Fibroblast of lung (primary cell): ENCODE results near the gene NRARP. TPM values are rescaled to one million over a fixed set of nuclear protein-coding genes. Genes with fewer than 3 reads are reported as not detected.

Source experiments
- DNase-seq, 2 donors: peaks; one replicate each; pipeline versions ENCODE4 v3.0.0 to v3.0.0-alpha.2; 2010; ENCODE audit warnings: low read depth in 2 of 2
- H2AFZ ChIP-seq: 2 replicates; pipeline ENCODE4 v1.5.1; 2012; ENCODE audit warnings: low read length, control low read depth, inconsistent platforms
- H3K27ac ChIP-seq: 2 replicates; pipeline ENCODE4 v1.5.1; 2011; ENCODE audit warnings: low read length, control low read depth; ENCODE audit not compliant: insufficient read depth
- H3K27me3 ChIP-seq: 2 replicates; pipeline ENCODE4 v1.5.1; 2011; ENCODE audit warnings: mild to moderate bottlenecking, low read length; ENCODE audit not compliant: control insufficient read depth, insufficient read depth
- H3K36me3 ChIP-seq: 2 replicates; pipeline ENCODE4 v1.5.1; 2011; ENCODE audit warnings: low read length; ENCODE audit not compliant: control insufficient read depth, insufficient read depth
- H3K4me1 ChIP-seq: 2 replicates; pipeline ENCODE4 v1.5.1; 2011; ENCODE audit warnings: low read length; ENCODE audit not compliant: control insufficient read depth, insufficient read depth; ENCODE audit errors: extremely low read depth
- H3K4me2 ChIP-seq: 2 replicates; pipeline ENCODE4 v1.5.1; 2011; ENCODE audit warnings: low read length, control low read depth; ENCODE audit not compliant: insufficient read depth; ENCODE audit errors: extremely low read depth
- H3K4me3 ChIP-seq, 4 experiments: fragments of 200-600 bp in 1 of 4; sonication (generic) in 1 of 4; replicated peaks in 1 of 4; 2 replicates each; pipeline ENCODE4 v1.5.1; 2011 to 2016; ENCODE audit warnings: low read length in 4 of 4, low read depth in 3 of 4, mild to moderate bottlenecking in 3 of 4, control low read depth in 2 of 4, inconsistent platforms in 1 of 4, mixed read lengths in 1 of 4; ENCODE audit not compliant: insufficient read depth in 1 of 4; ENCODE audit errors: control extremely low read depth in 1 of 4
- H3K79me2 ChIP-seq: 2 replicates; pipeline ENCODE4 v1.5.1; 2012; ENCODE audit warnings: mild to moderate bottlenecking, low read length, inconsistent platforms; ENCODE audit not compliant: control insufficient read depth, insufficient read depth
- H3K9ac ChIP-seq: 2 replicates; pipeline ENCODE4 v1.5.1; 2011; ENCODE audit warnings: mild to moderate bottlenecking, low read length, control low read depth; ENCODE audit not compliant: insufficient read depth
- H3K9me3 ChIP-seq: 2 replicates; pipeline ENCODE4 v1.5.1; 2012; ENCODE audit warnings: low read depth, low read length; ENCODE audit not compliant: control insufficient read depth, insufficient read depth
- H4K20me1 ChIP-seq: 2 replicates; pipeline ENCODE4 v1.5.1; 2011; ENCODE audit warnings: low read length; ENCODE audit not compliant: control insufficient read depth, insufficient read depth; ENCODE audit errors: extremely low read depth
- EZH2 ChIP-seq: IDR thresholded peaks from 2 replicates; pipeline ENCODE4 v1.5.1; 2012; ENCODE audit warnings: low read length, control low read depth, mild to moderate bottlenecking; ENCODE audit errors: missing control alignments
- polyA plus RNA-seq, 2 donors: library from polyadenylated mRNA; depleted of rRNA in 1 of 2; stranded (reverse) in 1 of 2; unstranded in 1 of 2; fragments of >200 nt; gene quantifications; 2 replicates each; pipeline ENCODE4 v1.2.1, GENCODE V29; 2011 to 2012; ENCODE audit warnings: missing spikeins in 1 of 2
- total RNA-seq: library from RNA; depleted of rRNA; stranded (reverse); fragments of >200 nt; gene quantifications from 2 replicates; pipeline ENCODE4 v1.2.1, GENCODE V29; 2014
- TF ChIP-seq, protein P1 (sequence below), 2 donors: IDR thresholded peaks in 1 of 2; conservative IDR thresholded peaks in 1 of 2; 1 replicate in 1 of 2; 2 replicates in 1 of 2; pipeline ENCODE4 v1.5.1; 2011 to 2012; ENCODE audit warnings: low read length in 2 of 2, control low read depth in 1 of 2, inconsistent platforms in 1 of 2, low read depth in 1 of 2, mild to moderate bottlenecking in 1 of 2

Gene NRARP
- total and polyA plus RNA-seq, 2 donors (not counting 1 experiment from before 2014, with no cell fraction given), result 0.07 TPM; not detected in 1

DNA sequence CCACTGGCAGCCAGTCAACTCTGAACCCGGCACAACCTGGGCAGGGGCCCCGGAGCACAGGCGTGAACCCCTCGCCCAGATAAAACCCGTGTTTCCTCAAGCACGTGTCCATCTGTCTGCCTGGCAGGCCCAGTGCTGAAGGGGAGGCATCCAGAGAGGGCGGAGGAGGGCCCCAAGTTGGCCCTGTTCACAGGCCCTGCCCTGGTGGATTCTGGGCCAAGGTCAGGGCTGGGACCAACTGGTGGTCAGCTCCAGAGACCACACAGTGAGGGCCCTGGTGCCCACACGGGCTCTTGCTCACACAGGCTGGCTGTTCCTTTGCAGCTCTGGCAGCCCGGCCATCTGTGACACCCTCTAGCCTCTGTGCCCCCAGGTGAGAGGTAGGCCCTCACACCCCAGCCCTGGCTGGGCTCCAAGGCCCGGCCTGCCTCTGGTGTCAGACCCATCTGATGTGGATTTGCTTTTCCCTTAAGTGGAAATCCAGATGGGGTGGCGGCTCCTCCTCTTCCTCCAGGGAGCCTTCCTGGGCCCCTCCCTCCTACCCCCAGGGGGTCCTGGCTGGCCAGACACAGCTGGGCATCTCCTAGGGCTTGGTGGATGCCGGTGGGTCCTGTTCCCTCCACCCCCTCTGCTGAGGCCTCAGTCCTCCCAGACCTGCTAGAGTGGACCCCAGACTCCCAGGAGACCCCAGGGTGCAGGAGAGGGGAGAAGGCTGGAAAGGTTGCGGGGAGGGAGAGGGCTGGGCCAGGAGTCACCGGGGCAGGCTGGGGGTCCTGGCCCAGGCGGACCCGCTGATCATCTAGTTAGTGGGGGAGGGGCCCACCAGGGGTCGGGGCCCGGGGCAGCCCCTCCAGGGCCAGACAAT is 51.5 kb downstream of the NRARP start:
- H3K9ac ChIP-seq, result no peak overlapping the region
- no peaks in the 10 kb centered on the region for H3K9me3 ChIP-seq
- no peaks in the 10 kb centered on the region for H3K27me3 ChIP-seq
- DNase-seq, result no peak
- H3K4me1 ChIP-seq, result no peaks in the 10 kb centered on the region
- H3K36me3 ChIP-seq, result no peaks in the 10 kb centered on the region
- TF ChIP-seq EZH2, result no peak
- TF ChIP-seq, protein P1, sequence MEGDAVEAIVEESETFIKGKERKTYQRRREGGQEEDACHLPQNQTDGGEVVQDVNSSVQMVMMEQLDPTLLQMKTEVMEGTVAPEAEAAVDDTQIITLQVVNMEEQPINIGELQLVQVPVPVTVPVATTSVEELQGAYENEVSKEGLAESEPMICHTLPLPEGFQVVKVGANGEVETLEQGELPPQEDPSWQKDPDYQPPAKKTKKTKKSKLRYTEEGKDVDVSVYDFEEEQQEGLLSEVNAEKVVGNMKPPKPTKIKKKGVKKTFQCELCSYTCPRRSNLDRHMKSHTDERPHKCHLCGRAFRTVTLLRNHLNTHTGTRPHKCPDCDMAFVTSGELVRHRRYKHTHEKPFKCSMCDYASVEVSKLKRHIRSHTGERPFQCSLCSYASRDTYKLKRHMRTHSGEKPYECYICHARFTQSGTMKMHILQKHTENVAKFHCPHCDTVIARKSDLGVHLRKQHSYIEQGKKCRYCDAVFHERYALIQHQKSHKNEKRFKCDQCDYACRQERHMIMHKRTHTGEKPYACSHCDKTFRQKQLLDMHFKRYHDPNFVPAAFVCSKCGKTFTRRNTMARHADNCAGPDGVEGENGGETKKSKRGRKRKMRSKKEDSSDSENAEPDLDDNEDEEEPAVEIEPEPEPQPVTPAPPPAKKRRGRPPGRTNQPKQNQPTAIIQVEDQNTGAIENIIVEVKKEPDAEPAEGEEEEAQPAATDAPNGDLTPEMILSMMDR (conservative IDR thresholded peaks at IDR 0.05 in 1 of 2, IDR thresholded peaks at IDR 0.05 in 1 of 2; ENCODE audit: low read depth in 1 of 2, low read length in 2 of 2), result no peak
- no peak overlapping the region for H3K4me2 ChIP-seq
- no peak overlapping the region for H3K27ac ChIP-seq
- no peak overlapping the region for H3K4me3 ChIP-seq
- peaks cover 3% of the 10 kb centered on the region for H3K79me2 ChIP-seq
- no peak overlapping the region for H2AFZ ChIP-seq
- H4K20me1 ChIP-seq, result no peaks in the 10 kb centered on the region

Other genes with a start within 250 kb of the NRARP start
- under 0.01 TPM in 2 replicates for gene ENTPD2, start 248.2 kb downstream of the NRARP start, total RNA-seq
- not detected in 2 replicates for gene ENTPD2, start 248.2 kb downstream of the NRARP start, polyA plus RNA-seq
- 0.26 and 2.8 TPM in 2 replicates for gene SAPCD2, start 231.7 kb downstream of the NRARP start, total RNA-seq
- gene SAPCD2, start 231.7 kb downstream of the NRARP start, polyA plus RNA-seq, result 0.85 and 2.7 TPM in 2 replicates
- 15.7 and 21.1 TPM in 2 replicates for gene UAP1L1, start 224.8 kb downstream of the NRARP start, total RNA-seq
- 16.4 and 17.9 TPM in 2 replicates for gene UAP1L1, start 224.8 kb downstream of the NRARP start, polyA plus RNA-seq
- gene MAN1B1, start 215.3 kb downstream of the NRARP start, total RNA-seq, result 63.2 and 96.6 TPM in 2 replicates
- gene MAN1B1, start 215.3 kb downstream of the NRARP start, polyA plus RNA-seq, result 43.0 and 45.5 TPM in 2 replicates
- gene DPP7, start 187.5 kb downstream of the NRARP start, total RNA-seq, result 93.0 and 126 TPM in 2 replicates
- 28.6 and 44.3 TPM in 2 replicates for gene DPP7, start 187.5 kb downstream of the NRARP start, polyA plus RNA-seq
- gene GRIN1, start 163.1 kb downstream of the NRARP start, total RNA-seq, result under 0.01 TPM in 1 of 2 replicates, not detected in the other
- gene GRIN1, start 163.1 kb downstream of the NRARP start, polyA plus RNA-seq, result 0.06 and 0.08 TPM in 2 replicates
- gene LRRC26, start 132.2 kb downstream of the NRARP start, total RNA-seq, result not detected in 2 replicates
- gene LRRC26, start 132.2 kb downstream of the NRARP start, polyA plus RNA-seq, result not detected in 2 replicates
- not detected in 2 replicates for gene TMEM210, start 130.2 kb downstream of the NRARP start, total RNA-seq
- not detected in 2 replicates for gene TMEM210, start 130.2 kb downstream of the NRARP start, polyA plus RNA-seq
- gene ANAPC2, start 113.7 kb downstream of the NRARP start, total RNA-seq, result 15.9 and 18.0 TPM in 2 replicates
- gene ANAPC2, start 113.7 kb downstream of the NRARP start, polyA plus RNA-seq, result 9.1 and 12.3 TPM in 2 replicates
- 56.3 and 58.3 TPM in 2 replicates for gene SSNA1, start 113.6 kb downstream of the NRARP start, total RNA-seq
- gene SSNA1, start 113.6 kb downstream of the NRARP start, polyA plus RNA-seq, result 37.7 and 51.2 TPM in 2 replicates
- 5.1 and 5.8 TPM in 2 replicates for gene TPRN, start 101.5 kb downstream of the NRARP start, total RNA-seq
- gene TPRN, start 101.5 kb downstream of the NRARP start, polyA plus RNA-seq, result 1.6 and 2.3 TPM in 2 replicates
- 36.2 and 36.3 TPM in 2 replicates for gene TMEM203, start 96.6 kb downstream of the NRARP start, total RNA-seq
- gene TMEM203, start 96.6 kb downstream of the NRARP start, polyA plus RNA-seq, result 38.6 and 44.9 TPM in 2 replicates
- gene NDOR1, start 96.6 kb downstream of the NRARP start, total RNA-seq, result 2.6 and 3.1 TPM in 2 replicates
- gene NDOR1, start 96.6 kb downstream of the NRARP start, polyA plus RNA-seq, result 2.4 and 5.6 TPM in 2 replicates
- gene RNF208, start 80.0 kb downstream of the NRARP start, total RNA-seq, result 0.26 and 0.33 TPM in 2 replicates
- gene RNF208, start 80.0 kb downstream of the NRARP start, polyA plus RNA-seq, result 0.14 and 0.34 TPM in 2 replicates
- 0.51 and 0.66 TPM in 2 replicates for gene CYSRT1, start 77.1 kb downstream of the NRARP start, total RNA-seq
- 0.19 and 0.25 TPM in 2 replicates for gene CYSRT1, start 77.1 kb downstream of the NRARP start, polyA plus RNA-seq
- under 0.01 TPM in 1 of 2 replicates, not detected in the other for gene RNF224, start 74.8 kb downstream of the NRARP start, total RNA-seq
- not detected in 2 replicates for gene RNF224, start 74.8 kb downstream of the NRARP start, polyA plus RNA-seq
- not detected in 2 replicates for gene SLC34A3, start 71.4 kb downstream of the NRARP start, total RNA-seq
- gene SLC34A3, start 71.4 kb downstream of the NRARP start, polyA plus RNA-seq, result not detected in 2 replicates
- 106 and 111 TPM in 2 replicates for gene TUBB4B, start 61.0 kb downstream of the NRARP start, total RNA-seq
- 332 and 663 TPM in 2 replicates for gene TUBB4B, start 61.0 kb downstream of the NRARP start, polyA plus RNA-seq
- not detected in 2 replicates for gene STPG3, start 51.0 kb downstream of the NRARP start, total RNA-seq
- not detected in 2 replicates for gene STPG3, start 51.0 kb downstream of the NRARP start, polyA plus RNA-seq
- 40.6 and 50.0 TPM in 2 replicates for gene NELFB, start 46.9 kb downstream of the NRARP start, total RNA-seq
- gene NELFB, start 46.9 kb downstream of the NRARP start, polyA plus RNA-seq, result 23.5 and 32.7 TPM in 2 replicates
- gene TOR4A, start 24.5 kb downstream of the NRARP start, total RNA-seq, result 12.6 and 22.1 TPM in 2 replicates
- gene TOR4A, start 24.5 kb downstream of the NRARP start, polyA plus RNA-seq, result 3.3 and 11.3 TPM in 2 replicates
- gene EXD3, start 120.9 kb upstream of the NRARP start, total RNA-seq, result 7.4 and 13.0 TPM in 2 replicates
- gene EXD3, start 120.9 kb upstream of the NRARP start, polyA plus RNA-seq, result 1.7 and 2.6 TPM in 2 replicates
- 0.66 and 0.77 TPM in 2 replicates for gene NOXA1, start 121.1 kb upstream of the NRARP start, total RNA-seq
- gene NOXA1, start 121.1 kb upstream of the NRARP start, polyA plus RNA-seq, result 0.08 TPM in 1 of 2 replicates, not detected in the other
- under 0.01 TPM in 1 of 2 replicates, not detected in the other for gene ENTPD8, start 139.1 kb upstream of the NRARP start, total RNA-seq
- not detected in 2 replicates for gene ENTPD8, start 139.1 kb upstream of the NRARP start, polyA plus RNA-seq
- gene NSMF, start 157.1 kb upstream of the NRARP start, total RNA-seq, result 10.8 and 13.4 TPM in 2 replicates
- 15.0 and 22.8 TPM in 2 replicates for gene NSMF, start 157.1 kb upstream of the NRARP start, polyA plus RNA-seq
- gene PNPLA7, start 248.1 kb upstream of the NRARP start, total RNA-seq, result 1.3 and 3.0 TPM in 2 replicates
- 0.20 and 0.23 TPM in 2 replicates for gene PNPLA7, start 248.1 kb upstream of the NRARP start, polyA plus RNA-seq
- 41.3 and 53.2 TPM in 2 replicates for gene MRPL41, start 249.6 kb upstream of the NRARP start, total RNA-seq
- 10.9 and 15.2 TPM in 2 replicates for gene MRPL41, start 249.6 kb upstream of the NRARP start, polyA plus RNA-seq